Measurements from ENCODE around the gene GATA6.
"Not testable (repeated sequence)": the region's sequence is repeated elsewhere in the genome, so short reads cannot be mapped to it uniquely, and the experiment has no call there.

Gene GATA6

GRCh38 chr18:22204996-22205395 lies 35.6 kb downstream of the GATA6 start:
- no peak for DNase-seq (ENCODE audit: low read depth)

GRCh38 chr18:22207021-22207758 lies 37.8 kb downstream of the GATA6 start:
- no peak for DNase-seq (ENCODE audit: low read depth)

- no peak for DNase-seq (ENCODE audit: low read depth)
These were observed 40.9 kb downstream of the GATA6 start for GRCh38 chr18:22210311-22210754.

- no peak for DNase-seq (ENCODE audit: low read depth)
These were observed 42.3 kb downstream of the GATA6 start for GRCh38 chr18:22211657-22212056.

GRCh38 chr18:22213333-22213973 lies 44.1 kb downstream of the GATA6 start:
- no peak for DNase-seq (ENCODE audit: low read depth)

GRCh38 chr18:22214731-22215528 lies 45.5 kb downstream of the GATA6 start:
- DNase-seq (ENCODE audit: low read depth): no peak

GRCh38 chr18:22218835-22219234 lies 49.4 kb downstream of the GATA6 start:
- no peak for DNase-seq (ENCODE audit: low read depth)

- DNase-seq (ENCODE audit: low read depth): no peak
These were observed 50.4 kb downstream of the GATA6 start for GRCh38 chr18:22219568-22220355.

- not testable (repeated sequence) for DNase-seq (ENCODE audit: low read depth)
These were observed 51.2 kb downstream of the GATA6 start for GRCh38 chr18:22220585-22220984.

GRCh38 chr18:22221350-22221749 lies 52.0 kb downstream of the GATA6 start:
- no peak for DNase-seq (ENCODE audit: low read depth)

- peak; percentile 3 for DNase-seq (ENCODE audit: low read depth)
These were observed 54.0 kb downstream of the GATA6 start for GRCh38 chr18:22223254-22223964.

- no peak for DNase-seq (ENCODE audit: low read depth)
These were observed 54.6 kb downstream of the GATA6 start for GRCh38 chr18:22223965-22224322.

- no peak for DNase-seq (ENCODE audit: low read depth)
These were observed 55.0 kb downstream of the GATA6 start for GRCh38 chr18:22224339-22224738.

- DNase-seq (ENCODE audit: low read depth): no peak
These were observed 57.4 kb downstream of the GATA6 start for GRCh38 chr18:22226801-22227200.

GRCh38 chr18:22228976-22229375 lies 59.6 kb downstream of the GATA6 start:
- no peak for DNase-seq (ENCODE audit: low read depth)

GRCh38 chr18:22229456-22230124 lies 60.2 kb downstream of the GATA6 start:
- no peak for DNase-seq (ENCODE audit: low read depth)

GRCh38 chr18:22230471-22230945 lies 61.1 kb downstream of the GATA6 start:
- no peak for DNase-seq (ENCODE audit: low read depth)

- DNase-seq (ENCODE audit: low read depth): no peak
These were observed 63.9 kb downstream of the GATA6 start for GRCh38 chr18:22233266-22233665.

GRCh38 chr18:22238036-22238435 lies 68.6 kb downstream of the GATA6 start:
- DNase-seq (ENCODE audit: low read depth): no peak

- DNase-seq (ENCODE audit: low read depth): no peak
These were observed 69.3 kb downstream of the GATA6 start for GRCh38 chr18:22238681-22239080.

- no peak for DNase-seq (ENCODE audit: low read depth)
These were observed 72.6 kb downstream of the GATA6 start for GRCh38 chr18:22241921-22242361.
